Germinal center (tissue), 1 donor: ENCODE results near the gene GYPC.

ENCODE experiments used
- DNase-seq: peaks from one replicate; pipeline ENCODE4 v3.0.0; 2012; ENCODE audit warnings: mixed read lengths, low spot score

The GYPC gene

DNA sequence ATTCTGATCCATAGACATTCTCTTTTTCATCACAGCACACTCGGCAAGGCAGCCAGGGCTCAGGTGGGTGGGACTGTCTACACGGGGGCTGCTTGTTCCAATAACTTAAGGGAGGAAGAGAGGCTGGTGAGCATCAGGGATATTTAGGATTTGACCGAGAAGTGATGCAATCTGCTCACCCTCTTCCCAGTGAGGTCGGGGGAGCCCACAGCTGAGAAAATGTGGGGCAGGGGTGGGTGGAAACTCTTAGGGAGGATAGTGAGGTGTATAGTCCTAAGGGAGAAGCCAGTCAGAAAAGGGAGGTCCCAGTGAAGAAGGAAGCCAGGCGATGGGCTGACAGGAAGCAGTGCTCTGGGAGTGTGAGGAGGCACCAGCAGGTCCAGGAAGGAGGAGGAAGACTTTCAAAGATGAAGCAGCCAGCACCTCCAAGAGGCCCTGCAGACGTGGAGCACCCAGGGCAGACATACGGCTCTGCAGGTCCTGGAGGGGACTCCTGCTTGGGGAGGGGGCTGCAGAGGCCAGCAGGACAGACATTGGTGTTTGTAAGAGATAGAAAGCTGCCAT, 76.8 kb downstream of the GYPC start:
- DNase-seq, result no peak

DNA sequence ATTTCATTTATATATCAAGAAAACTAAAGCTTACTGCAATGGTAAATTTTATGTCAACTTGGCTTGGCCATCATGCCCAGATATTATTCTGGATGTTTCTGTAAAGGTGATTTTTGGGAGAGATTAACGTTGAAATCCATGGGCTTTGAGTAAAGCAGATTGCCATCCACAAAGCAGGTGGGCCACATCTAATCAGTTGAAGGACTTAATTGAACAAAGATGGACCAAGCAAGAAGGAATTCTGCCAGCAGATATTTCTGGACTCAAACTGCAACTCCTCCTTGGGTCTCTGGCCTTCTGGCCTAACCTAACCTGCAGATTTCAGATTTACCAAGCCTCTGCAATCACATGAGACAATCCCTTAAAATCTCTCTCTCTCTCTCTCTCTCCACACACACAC, 77.8 kb downstream of the GYPC start:
- no peak for DNase-seq

DNA sequence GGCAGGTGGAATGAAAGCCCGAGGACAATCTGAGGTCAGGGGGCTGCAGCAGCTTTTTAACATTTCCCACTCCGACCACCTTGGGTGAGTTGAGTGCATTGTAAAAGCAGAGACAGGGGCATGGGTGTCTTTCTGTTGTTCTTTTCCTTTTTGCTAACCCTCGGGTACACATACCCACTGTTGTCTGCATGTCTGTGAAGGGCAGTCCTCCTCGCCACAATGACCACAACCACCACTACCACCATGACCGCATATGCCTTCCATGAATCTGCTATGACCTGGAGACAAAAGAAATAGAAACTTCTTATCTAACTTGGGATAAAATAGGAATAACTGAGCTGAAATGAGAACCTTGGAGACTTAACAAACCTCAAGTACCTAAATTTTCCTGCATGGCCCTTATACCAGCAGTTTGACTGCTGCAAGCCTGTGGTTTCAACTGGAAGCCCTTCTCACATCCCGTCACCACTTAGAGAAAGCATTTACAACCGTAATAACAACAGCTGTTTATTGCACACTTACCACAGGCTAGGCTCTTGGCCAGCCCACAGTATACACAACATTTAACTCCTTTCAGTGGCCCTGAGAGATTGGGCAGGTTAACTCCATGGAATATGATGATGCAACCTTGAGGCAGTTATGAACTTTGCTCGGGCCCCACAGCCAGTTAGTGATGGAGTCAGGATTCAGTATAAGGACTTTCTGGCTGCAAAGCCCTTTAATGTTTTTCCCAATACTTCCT, 80.3 kb downstream of the GYPC start:
- DNase-seq, result no peak

DNA sequence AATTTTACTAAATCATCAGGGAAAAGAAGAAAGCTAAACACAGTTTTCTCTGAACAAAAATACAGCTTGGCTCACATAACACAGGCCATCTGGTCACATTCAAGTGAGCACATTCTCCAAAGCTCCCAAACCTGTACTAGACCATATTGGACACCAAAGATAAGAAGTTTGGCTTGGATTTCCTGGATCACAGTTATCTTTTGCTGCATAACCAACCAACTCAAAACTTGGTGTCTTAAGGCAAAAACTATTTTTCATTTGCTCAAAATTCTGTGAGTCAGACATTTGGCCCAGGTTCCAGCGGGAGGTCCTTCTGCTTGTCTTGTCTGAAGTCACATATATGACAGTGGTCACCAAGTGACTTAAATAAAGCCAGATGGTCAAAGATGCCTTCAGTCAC, 83.2 kb downstream of the GYPC start:
- DNase-seq, result no peak

DNA sequence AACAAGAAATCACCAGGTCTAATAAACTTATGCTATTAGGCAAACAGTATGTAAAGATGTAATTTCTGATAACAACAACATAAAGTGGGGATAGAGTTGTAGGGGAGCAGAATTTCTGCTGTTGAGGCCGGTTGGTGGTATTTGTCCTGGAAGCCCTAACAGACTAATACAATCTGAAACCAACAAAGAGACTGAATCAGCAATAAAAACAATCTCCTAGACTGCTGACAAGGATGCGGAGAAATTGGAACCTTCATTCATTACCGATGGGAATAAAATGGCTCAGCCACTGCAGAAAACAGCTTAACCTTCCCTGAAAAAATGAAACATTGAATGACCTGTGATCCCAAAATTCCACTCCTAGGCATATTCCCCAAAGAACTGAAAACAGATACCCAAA, 88.7 kb downstream of the GYPC start:
- no peak for DNase-seq
